HCT116 (cell line): Measurements from ENCODE around the gene KCND3. TPM values are rescaled to one million over a fixed set of nuclear protein-coding genes. Genes with fewer than 3 reads are reported as not detected.

Experiments used
- ATAC-seq: fragments of 200-7000 bp; cut with Tn5 transposase; 2 replicates; pipeline ENCODE4 v1.9.1; 2020; ENCODE audit warnings: mild to moderate bottlenecking, moderate library complexity
- BruUV-seq: library from RNA; stranded (reverse); fragments of 400-500 nt; replicated peaks from 2 replicates; lab custom pipeline; 2021; lab: Mats Ljungman, UMichigan
- CTCF ChIA-PET: fragments of 300-600 bp; sonication (Branson Sonifier 250); formaldehyde crosslinking; loops from one replicate; lab custom pipeline; 2021; ENCODE audit warnings: antibody characterized with exemption; lab: Charles Lee
- POLR2A ChIA-PET: fragments of 300-600, 350-600 bp; sonication (Branson Sonifier 250); formaldehyde crosslinking; loops from one replicate; lab custom pipeline; 2021; ENCODE audit warnings: antibody characterized with exemption; lab: Charles Lee
- RAD21 ChIA-PET, 2 experiments: fragments of 300-600 bp; sonication (Branson Sonifier 250); formaldehyde crosslinking; loops; one replicate each; lab custom pipeline; 2023; ENCODE audit warnings: low total read pairs in 2 of 2; ENCODE audit not compliant: uncharacterized antibody in 2 of 2, unreplicated experiment in 2 of 2, low non-redundant PET in 1 of 2; lab: Charles Lee
- DNase-seq: peaks from one replicate; pipeline ENCODE4 v3.0.0-alpha.2; 2010; ENCODE audit warnings: low read depth, low spot score
- H2AFZ ChIP-seq: fragments of 200-600 bp; shearing (Covaris generic), sonication (generic); 2 replicates; pipeline ENCODE4 v1.6.1; 2017; ENCODE audit warnings: low read depth, mixed run types, mixed read lengths, antibody characterized with exemption, low read length; ENCODE audit not compliant: poor library complexity, severe bottlenecking
- H3K27ac ChIP-seq: 2 replicates; pipeline ENCODE4 v1.5.1; 2012; ENCODE audit warnings: low read depth, low read length
- H3K27me3 ChIP-seq: fragments of 200-600 bp; sonication (generic); 2 replicates; pipeline ENCODE4 v1.6.1; 2016; ENCODE audit warnings: mixed run types, low read length, mixed read lengths; ENCODE audit not compliant: insufficient read depth
- H3K36me3 ChIP-seq, 2 experiments: fragments of 200-500 bp in 1 of 2; fragments of 200-600 bp in 1 of 2; sonication (Bioruptor generic) in 1 of 2; sonication (generic) in 1 of 2; 2 replicates each; pipeline versions ENCODE4 v1.5.1 to v1.6.1; 2014 to 2016; ENCODE audit warnings: low read length in 2 of 2, inconsistent platforms in 1 of 2, mixed read lengths in 1 of 2, mixed run types in 1 of 2; ENCODE audit not compliant: insufficient read depth in 2 of 2, control insufficient read depth in 1 of 2
- H3K4me1 ChIP-seq, 2 experiments: fragments of 200-600 bp in 1 of 2; sonication (generic) in 1 of 2; 2 replicates each; pipeline versions ENCODE4 v1.5.1 to v1.6.1; 2012 to 2017; ENCODE audit warnings: low read length in 2 of 2, inconsistent platforms in 1 of 2, mild to moderate bottlenecking in 1 of 2, mixed read lengths in 1 of 2, mixed run types in 1 of 2, moderate library complexity in 1 of 2; ENCODE audit not compliant: insufficient read depth in 2 of 2, control insufficient read depth in 1 of 2
- H3K4me2 ChIP-seq: fragments of 200-600 bp; sonication (generic); 2 replicates; pipeline ENCODE4 v1.6.1; 2017; ENCODE audit warnings: mixed run types, low read length, mixed read lengths
- H3K4me3 ChIP-seq, 2 experiments: fragments of 200-600 bp in 1 of 2; sonication (generic) in 1 of 2; replicated peaks in 1 of 2; 2 replicates each; pipeline ENCODE4 v1.5.1; 2011 to 2016; ENCODE audit warnings: low read length in 2 of 2, control low read depth in 1 of 2, low read depth in 1 of 2, mild to moderate bottlenecking in 1 of 2, mixed read lengths in 1 of 2, mixed run types in 1 of 2
- H3K79me2 ChIP-seq: fragments of 200-600 bp; sonication (generic); 2 replicates; pipeline ENCODE4 v1.6.1; 2017; ENCODE audit warnings: mild to moderate bottlenecking, mixed run types, low read length, moderate library complexity, mixed read lengths; ENCODE audit not compliant: insufficient read depth
- H3K9ac ChIP-seq: fragments of 200-600 bp; sonication (generic); 2 replicates; pipeline ENCODE4 v1.6.1; 2016; ENCODE audit warnings: low read length, mixed read lengths
- H3K9me2 ChIP-seq: fragments of 200-600 bp; sonication (generic), shearing (Covaris generic); 2 replicates; pipeline ENCODE4 v1.6.1; 2017; ENCODE audit warnings: mixed run types, mild to moderate bottlenecking, moderate library complexity; ENCODE audit not compliant: insufficient read depth
- H3K9me3 ChIP-seq, 2 experiments: fragments of 200-500 bp in 1 of 2; fragments of 200-600 bp in 1 of 2; sonication (Bioruptor generic) in 1 of 2; sonication (generic) in 1 of 2; 2 replicates each; pipeline ENCODE4 v1.6.1; 2014 to 2017; ENCODE audit warnings: low read length in 2 of 2, mixed read lengths in 2 of 2, inconsistent platforms in 1 of 2, low read depth in 1 of 2, mild to moderate bottlenecking in 1 of 2, mixed run types in 1 of 2, moderate library complexity in 1 of 2; ENCODE audit not compliant: control insufficient read depth in 1 of 2, insufficient read depth in 1 of 2
- H4K20me1 ChIP-seq: fragments of 200-600 bp; sonication (generic), shearing (Covaris generic); 2 replicates; pipeline ENCODE4 v1.6.1; 2017; ENCODE audit warnings: mixed run types, mild to moderate bottlenecking, moderate library complexity; ENCODE audit not compliant: insufficient read depth
- ATF3 ChIP-seq: IDR thresholded peaks from 2 replicates; pipeline ENCODE4 v1.6.1; 2012
- CBX3 ChIP-seq: IDR thresholded peaks from 2 replicates; pipeline ENCODE4 v1.6.1; 2012; ENCODE audit warnings: low read depth
- CEBPB ChIP-seq: IDR thresholded peaks from 2 replicates; pipeline ENCODE4 v1.6.1; 2012; ENCODE audit warnings: low read depth
- ELF1 ChIP-seq: IDR thresholded peaks from 2 replicates; pipeline ENCODE4 v1.6.1; 2012; ENCODE audit warnings: low read depth, borderline replicate concordance
- EZH2 ChIP-seq: fragments of 200-600 bp; sonication (generic); IDR thresholded peaks from 2 replicates; pipeline ENCODE4 v1.6.1; 2017; ENCODE audit warnings: antibody characterized with exemption, mixed run types
- JUND ChIP-seq: IDR thresholded peaks from 2 replicates; pipeline ENCODE4 v1.6.1; 2012
- POLR2AphosphoS5 ChIP-seq: IDR thresholded peaks from 2 replicates; pipeline ENCODE4 v1.6.1; 2011; ENCODE audit warnings: mild to moderate bottlenecking, low read depth, low read length, moderate library complexity
- RAD21 ChIP-seq: IDR thresholded peaks from 2 replicates; pipeline ENCODE4 v1.6.1; 2012; ENCODE audit warnings: low read depth, mild to moderate bottlenecking
- SP1 ChIP-seq: IDR thresholded peaks from 2 replicates; pipeline ENCODE4 v1.6.1; 2012; ENCODE audit warnings: low read depth
- SRF ChIP-seq: IDR thresholded peaks from 2 replicates; pipeline ENCODE4 v1.6.1; 2012; ENCODE audit warnings: low read depth
- TCF7L2 ChIP-seq: IDR thresholded peaks from 2 replicates; pipeline ENCODE4 v1.7.0; 2011; ENCODE audit warnings: borderline replicate concordance, inconsistent platforms; ENCODE audit not compliant: insufficient read depth, insufficient read length; ENCODE audit errors: extremely low read depth
- YY1 ChIP-seq: IDR thresholded peaks from 2 replicates; pipeline ENCODE4 v1.6.1; 2011; ENCODE audit warnings: low read length, low read depth, moderate library complexity, mild to moderate bottlenecking; ENCODE audit not compliant: insufficient replicate concordance; ENCODE audit errors: extremely low read depth
- ZFX ChIP-seq: fragments of 450-650 bp; IDR thresholded peaks from 2 replicates; pipeline ENCODE4 v1.6.1; 2017
- ZNF274 ChIP-seq: fragments of 200-500 bp; sonication (Bioruptor generic); IDR thresholded peaks from 2 replicates; pipeline ENCODE4 v1.6.1; 2014; ENCODE audit warnings: mild to moderate bottlenecking, low read depth, low read length, inconsistent platforms
- intact Hi-C: fragments of 100-400 bp; cut with micrococcal nuclease; formaldehyde crosslinking; loops from 2 replicates; pipeline ENCODE4 v1.10.0; 2022
- total RNA-seq: library from RNA; stranded (reverse); gene quantifications from one replicate; pipeline ENCODE4 v1.2.1, GENCODE V29; 2021; ENCODE audit not compliant: unreplicated experiment

Gene KCND3
- total RNA-seq, 1 experiment from 2014 or later: 0.44 TPM

DNA sequence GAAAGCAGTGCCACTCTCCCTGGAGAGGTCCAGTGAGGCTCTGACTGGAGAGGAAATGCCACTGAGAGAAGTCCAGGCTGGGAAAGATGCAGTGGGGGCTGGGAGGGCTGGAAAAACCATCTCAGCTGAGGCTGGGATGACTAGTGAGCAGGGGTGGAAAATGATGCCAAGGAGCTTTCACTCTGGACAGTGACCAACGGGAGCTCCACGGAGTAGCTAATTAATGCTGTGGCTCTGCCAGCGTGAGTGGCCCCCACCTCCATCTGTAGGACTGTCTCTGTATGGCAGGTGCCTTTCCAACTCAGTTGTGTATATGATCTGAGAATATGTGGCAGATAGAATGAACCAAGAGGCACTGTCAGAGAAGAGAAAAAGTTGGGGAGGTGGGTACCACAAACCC lies 147.1 kb downstream of the KCND3 start:
- no peak overlapping the region for H3K9ac ChIP-seq
- no peak overlapping the region for H3K4me3 ChIP-seq
- no peak overlapping the region for H3K4me2 ChIP-seq
- H3K36me3 ChIP-seq: no peaks in the 10 kb centered on the region
- no peak overlapping the region for H2AFZ ChIP-seq
- DNase-seq (no peak), ATAC-seq (no peak)
- BruUV-seq: no TSS peak
- CTCF ChIA-PET: no interaction called here
- TF ChIP-seq CEBPB (no peak), CBX3 (no peak), RAD21 (no peak), SP1 (no peak), ATF3 (no peak), POLR2AphosphoS5 (no peak), SRF (no peak)
- H3K4me1 ChIP-seq: no peaks in the 10 kb centered on the region
- H3K79me2 ChIP-seq: no peaks in the 10 kb centered on the region
- no peaks in the 10 kb centered on the region for H4K20me1 ChIP-seq
- RAD21 ChIA-PET: no interaction called here
- no peak overlapping the region for H3K27ac ChIP-seq
- POLR2A ChIA-PET: no interaction called here
- intact Hi-C loops: no loop called here
- H3K9me2 ChIP-seq: no peaks in the 10 kb centered on the region
- peaks cover 58% of the 10 kb centered on the region; the same call in 1 of the 2 replicates for H3K27me3 ChIP-seq
- H3K9me3 ChIP-seq: no peaks in the 10 kb centered on the region

GRCh38 chr1:111841746-111842145 lies 147.7 kb downstream of the KCND3 start:
- Histone ChIP-seq H3K9me3 (no peaks in the 10 kb centered on the region), H4K20me1 (no peaks in the 10 kb centered on the region), H3K27ac (no peak overlapping the region), H3K79me2 (no peaks in the 10 kb centered on the region), H3K36me3 (no peaks in the 10 kb centered on the region), H3K4me3 (no peak overlapping the region)
- ChIA-PET POLR2A (no interaction called here), RAD21 (no interaction called here)
- intact Hi-C loops: no loop called here
- ATAC-seq: no peak
- no peak for DNase-seq
- no peak for TF ChIP-seq ATF3
- no peak for TF ChIP-seq JUND
- no peak for TF ChIP-seq SP1
- no peak for TF ChIP-seq CBX3
- TF ChIP-seq TCF7L2: no peak
- no peak for TF ChIP-seq SRF
- no peak for TF ChIP-seq ZNF274
- TF ChIP-seq YY1: no peak
- no peak for TF ChIP-seq ELF1
- no peak for TF ChIP-seq ZFX
- no peak for TF ChIP-seq POLR2AphosphoS5
- TF ChIP-seq EZH2: no peak
- TF ChIP-seq, all 23 proteins: peak for 0
- H2AFZ ChIP-seq: no peak overlapping the region
- peaks cover 58% of the 10 kb centered on the region; the same call in 1 of the 2 replicates for H3K27me3 ChIP-seq
- no peak overlapping the region for H3K4me2 ChIP-seq
- no TSS peak for BruUV-seq
- CTCF ChIA-PET: no interaction called here
- H3K9ac ChIP-seq: no peak overlapping the region
- H3K9me2 ChIP-seq: no peaks in the 10 kb centered on the region
- H3K4me1 ChIP-seq: no peaks in the 10 kb centered on the region
